H1 (cell line): ENCODE measurements around the gene VSIR.

Source experiments
- ASH2L ChIP-seq: fragments of 200-600, 300-600 bp; sonication (generic); IDR thresholded peaks from one replicate; pipeline ENCODE4 v1.7.1; 2017; ENCODE audit warnings: low read length
- CEBPB ChIP-seq: IDR thresholded peaks from 2 replicates; pipeline ENCODE4 v1.6.1; 2012; ENCODE audit warnings: low read depth, low read length
- CHD2 ChIP-seq: IDR thresholded peaks from 2 replicates; pipeline ENCODE4 v1.6.1; 2012; ENCODE audit warnings: low read length, improper control_type of control experiment
- JUND ChIP-seq: IDR thresholded peaks from 2 replicates; pipeline ENCODE4 v1.6.1; 2011; ENCODE audit warnings: mild to moderate bottlenecking, improper control_type of control experiment, low read length
- KDM1A ChIP-seq: fragments of 200-600, 300-600 bp; sonication (generic); IDR thresholded peaks from 2 replicates; pipeline ENCODE4 v1.7.1; 2016; ENCODE audit warnings: mild to moderate bottlenecking, low read length, borderline replicate concordance
- POLR2A ChIP-seq, 2 experiments: IDR thresholded peaks; 1 replicate in 1 of 2; 2 replicates in 1 of 2; pipeline ENCODE4 v1.6.1; 2011; ENCODE audit warnings: low read depth in 2 of 2, low read length in 2 of 2, mild to moderate bottlenecking in 2 of 2; ENCODE audit errors: control extremely low read depth in 1 of 2
- POLR2AphosphoS5 ChIP-seq: IDR thresholded peaks from 2 replicates; pipeline ENCODE4 v1.6.1; 2011; ENCODE audit warnings: low read depth, low read length
- RAD21 ChIP-seq, 2 experiments: IDR thresholded peaks in 1 of 2; conservative IDR thresholded peaks in 1 of 2; 2 replicates each; pipeline ENCODE4 v1.6.1; 2011; ENCODE audit warnings: low read depth in 2 of 2, low read length in 2 of 2, improper control_type of control experiment in 1 of 2, inconsistent platforms in 1 of 2, mild to moderate bottlenecking in 1 of 2, moderate library complexity in 1 of 2
- SIN3A ChIP-seq, 2 experiments: IDR thresholded peaks in 1 of 2; conservative IDR thresholded peaks in 1 of 2; 2 replicates each; pipeline ENCODE4 v1.6.1; 2011 to 2012; ENCODE audit warnings: low read length in 2 of 2, improper control_type of control experiment in 1 of 2, low read depth in 1 of 2, mild to moderate bottlenecking in 1 of 2
- TAF1 ChIP-seq: IDR thresholded peaks from 2 replicates; pipeline ENCODE4 v1.6.1; 2011; ENCODE audit warnings: mild to moderate bottlenecking, low read depth, low read length
- TF ChIP-seq, protein P1 (sequence below), 3 experiments: IDR thresholded peaks; 1 replicate in 2 of 3; 2 replicates in 1 of 3; pipeline versions ENCODE4 v1.5.1 to v1.6.1; 2011; ENCODE audit warnings: low read length in 3 of 3, mild to moderate bottlenecking in 3 of 3, inconsistent platforms in 2 of 3, low read depth in 1 of 3, moderate library complexity in 1 of 3; ENCODE audit not compliant: insufficient read depth in 1 of 3; ENCODE audit errors: control extremely low read depth in 1 of 3

DNA sequence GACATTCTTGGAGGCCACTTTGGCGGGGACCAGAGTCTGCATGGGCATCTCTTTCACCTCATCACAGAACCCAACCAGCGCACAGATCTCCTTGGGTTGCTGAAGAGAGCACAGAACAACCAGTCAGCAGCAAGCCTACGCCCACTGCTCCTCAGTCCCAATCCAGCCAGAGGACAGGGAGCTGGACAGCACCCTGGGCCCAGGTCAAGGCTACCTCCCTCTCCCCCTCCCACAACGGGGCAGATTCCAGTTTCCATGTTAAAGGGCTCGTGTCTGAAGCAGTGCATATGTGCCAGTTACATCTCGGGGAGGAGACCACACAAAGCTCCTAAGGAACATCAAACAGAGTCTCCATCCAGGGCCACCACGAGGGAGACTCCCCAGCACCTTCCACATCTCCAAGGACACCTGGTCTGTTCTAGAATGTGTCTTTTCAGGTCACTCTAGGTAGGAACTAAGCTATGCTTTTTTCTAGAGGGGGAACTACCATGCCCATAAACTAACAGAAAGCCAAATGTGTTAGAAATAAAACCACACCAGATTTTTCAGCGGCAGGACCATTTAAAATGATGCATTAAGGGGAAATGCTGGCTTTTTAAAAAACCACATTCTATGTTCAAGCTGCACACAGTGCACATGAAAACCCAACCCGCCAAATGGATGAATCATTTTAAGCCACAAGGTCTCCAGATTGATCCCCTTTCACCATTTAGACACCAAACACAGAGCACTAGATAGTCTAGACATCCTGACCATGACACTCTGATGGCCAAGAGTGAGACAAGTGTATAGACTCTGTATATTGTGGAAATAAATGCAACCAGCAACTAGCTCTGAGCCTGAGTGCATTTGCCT, 48.8 kb upstream of the VSIR start:
- no peak for TF ChIP-seq TAF1
- no peak for TF ChIP-seq POLR2AphosphoS5
- TF ChIP-seq, protein P1, sequence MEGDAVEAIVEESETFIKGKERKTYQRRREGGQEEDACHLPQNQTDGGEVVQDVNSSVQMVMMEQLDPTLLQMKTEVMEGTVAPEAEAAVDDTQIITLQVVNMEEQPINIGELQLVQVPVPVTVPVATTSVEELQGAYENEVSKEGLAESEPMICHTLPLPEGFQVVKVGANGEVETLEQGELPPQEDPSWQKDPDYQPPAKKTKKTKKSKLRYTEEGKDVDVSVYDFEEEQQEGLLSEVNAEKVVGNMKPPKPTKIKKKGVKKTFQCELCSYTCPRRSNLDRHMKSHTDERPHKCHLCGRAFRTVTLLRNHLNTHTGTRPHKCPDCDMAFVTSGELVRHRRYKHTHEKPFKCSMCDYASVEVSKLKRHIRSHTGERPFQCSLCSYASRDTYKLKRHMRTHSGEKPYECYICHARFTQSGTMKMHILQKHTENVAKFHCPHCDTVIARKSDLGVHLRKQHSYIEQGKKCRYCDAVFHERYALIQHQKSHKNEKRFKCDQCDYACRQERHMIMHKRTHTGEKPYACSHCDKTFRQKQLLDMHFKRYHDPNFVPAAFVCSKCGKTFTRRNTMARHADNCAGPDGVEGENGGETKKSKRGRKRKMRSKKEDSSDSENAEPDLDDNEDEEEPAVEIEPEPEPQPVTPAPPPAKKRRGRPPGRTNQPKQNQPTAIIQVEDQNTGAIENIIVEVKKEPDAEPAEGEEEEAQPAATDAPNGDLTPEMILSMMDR (IDR thresholded peaks at IDR 0.05; ENCODE audit: control extremely low read depth in 1 of 3, insufficient read depth in 1 of 3, low read depth in 1 of 3, low read length in 3 of 3) = no peak
- no peak for TF ChIP-seq ASH2L
- no peak for TF ChIP-seq RAD21 (IDR thresholded peaks at IDR 0.05 in 1 of 2, conservative IDR thresholded peaks at IDR 0.05 in 1 of 2; ENCODE audit: low read depth in 2 of 2, low read length in 2 of 2)
- TF ChIP-seq SIN3A (conservative IDR thresholded peaks at IDR 0.05 in 1 of 2, IDR thresholded peaks at IDR 0.05 in 1 of 2; ENCODE audit: low read depth in 1 of 2, low read length in 2 of 2) = no peak
- TF ChIP-seq CHD2 = no peak
- no peak for TF ChIP-seq JUND
- no peak for TF ChIP-seq KDM1A
- TF ChIP-seq CEBPB = no peak
- no peak for TF ChIP-seq POLR2A (IDR thresholded peaks at IDR 0.05; ENCODE audit: control extremely low read depth in 1 of 2, low read depth in 2 of 2, low read length in 2 of 2)
